Right lobe of liver (tissue), 6 donors: ENCODE measurements around the gene GAB1. TPM values are rescaled to one million over a fixed set of nuclear protein-coding genes. Genes with fewer than 3 reads are reported as not detected.
A peak's percentile ranks its signal among the peaks of the same experiment; 100 is the strongest.
"Not testable (repeated sequence)": the region's sequence is repeated elsewhere in the genome, so short reads cannot be mapped to it uniquely, and the experiment has no call there.

Source experiments
- ATAC-seq, 4 donors: fragments of 200-7000 bp; cut with Tn5 transposase; one replicate each; pipeline ENCODE4 v1.9.1; 2020; ENCODE audit warnings: mild to moderate bottlenecking in 4 of 4, moderate library complexity in 4 of 4
- DNase-seq, 3 donors: peaks; one replicate each; pipeline ENCODE4 v3.0.0-alpha.2; 2020
- H3K27ac ChIP-seq, 3 donors: fragments of 200-600 bp; one replicate each; pipeline ENCODE4 v1.8.0; 2022
- H3K27me3 ChIP-seq, 2 donors: fragments of 200-600 bp; one replicate each; pipeline ENCODE4 v1.8.0; 2022
- H3K36me3 ChIP-seq, 4 donors: fragments of 200-600 bp; sonication (generic) in 1 of 4; one replicate each; pipeline versions ENCODE4 v1.5.1 to v1.8.0; 2017 to 2022; ENCODE audit warnings: control low read depth in 1 of 4
- H3K4me1 ChIP-seq, 4 donors: fragments of 200-600 bp; sonication (generic) in 1 of 4; one replicate each; pipeline versions ENCODE4 v1.5.1 to v1.8.0; 2017 to 2022; ENCODE audit warnings: control low read depth in 1 of 4
- H3K4me3 ChIP-seq, 3 donors: fragments of 200-600 bp; one replicate each; pipeline ENCODE4 v1.8.0; 2022
- H3K9me3 ChIP-seq, 4 donors: fragments of 200-600 bp; sonication (generic) in 1 of 4; one replicate each; pipeline versions ENCODE4 v1.5.1 to v1.8.0; 2017 to 2022; ENCODE audit warnings: control low read depth in 1 of 4
- POLR2A ChIP-seq: fragments of 450-650 bp; IDR thresholded peaks from one replicate; pipeline ENCODE4 v1.6.1; 2017; ENCODE audit warnings: antibody characterized with exemption, mild to moderate bottlenecking
- WGBS: methylation state at CpG from one replicate; pipeline ENCODE4 v1.1.6; 2018; ENCODE audit warnings: low coverage, low lambda C conversion rate; ENCODE audit not compliant: insufficient coverage; ENCODE audit errors: missing lambda C conversion rate; 5-methylcytosine and 5-hydroxymethylcytosine counted together
- intact Hi-C, 2 donors: fragments of 100-400 bp; cut with DNase I; formaldehyde crosslinking; loops; one replicate each; pipeline versions ENCODE4 v1.11.2 to v1.14.1; 2022
- total RNA-seq, 6 experiments: library from RNA; depleted of rRNA in 2 of 6; stranded (reverse); fragments of >200 nt in 2 of 6; fragmentation: NEBNext Ultra II Directional in 3 of 6; extraction: Animal tissue kit (Norgen Biotek cat#: 25700) in 3 of 6; gene quantifications; one replicate each; pipeline versions ENCODE4 v1.1.0 to v1.2.4, GENCODE V29; 2016 to 2023
- TF ChIP-seq, protein P1 (sequence below), 4 donors: fragments of 200-600 bp in 3 of 4; fragments of 450-650 bp in 1 of 4; IDR thresholded peaks; one replicate each; pipeline versions ENCODE4 v1.5.1 to v1.8.0; 2016 to 2022; ENCODE audit warnings: antibody characterized with exemption in 4 of 4, mild to moderate bottlenecking in 2 of 4
- donor health status: DM: no; HTN: yes; CAD: no.
- donor health status: DM: no; HTN: no; CAD: no.
- donor health status: DM: no; HTN: no; CAD: no.
- donor health status: DM: no; HTN: yes; CAD: no.
- donor health status: DM: no; HTN: yes; CAD: no.

Gene GAB1
- total RNA-seq, 6 experiments from 2014 or later: 7.0 to 13.0 (median 9.7) TPM

DNA sequence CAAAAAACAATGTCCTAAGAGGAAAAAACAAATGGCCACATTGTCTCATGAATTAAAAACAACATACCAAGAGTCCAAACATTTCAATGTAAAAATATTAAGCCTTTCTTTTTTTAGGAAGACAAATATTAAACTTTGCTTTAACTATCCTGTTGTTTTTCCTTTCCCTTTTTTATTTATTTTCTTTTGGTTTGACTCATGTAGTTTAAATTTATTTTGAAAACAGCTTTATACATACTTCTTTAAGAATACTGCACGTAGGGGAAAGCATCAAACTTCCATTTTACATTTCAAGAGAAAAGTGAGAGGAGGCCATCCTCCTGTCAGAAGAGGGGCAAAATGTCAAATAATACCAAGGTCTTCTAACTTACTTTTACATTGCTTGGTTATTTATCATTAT is 8.7 kb downstream of the GAB1 start:
- ATAC-seq (no peak), DNase-seq (no peak)
- intact Hi-C loops: no loop called here
- no peak overlapping the region for H3K4me3 ChIP-seq
- H3K4me1 ChIP-seq: peaks cover 0 to 11% (median 2%) of the 10 kb centered on the region in 4 donors
- 69% methylated on average over 1 of the region's 1 CpG for WGBS
- no peaks in the 10 kb centered on the region for H3K36me3 ChIP-seq
- H3K27ac ChIP-seq: no peak overlapping the region
- TF ChIP-seq, protein P1, sequence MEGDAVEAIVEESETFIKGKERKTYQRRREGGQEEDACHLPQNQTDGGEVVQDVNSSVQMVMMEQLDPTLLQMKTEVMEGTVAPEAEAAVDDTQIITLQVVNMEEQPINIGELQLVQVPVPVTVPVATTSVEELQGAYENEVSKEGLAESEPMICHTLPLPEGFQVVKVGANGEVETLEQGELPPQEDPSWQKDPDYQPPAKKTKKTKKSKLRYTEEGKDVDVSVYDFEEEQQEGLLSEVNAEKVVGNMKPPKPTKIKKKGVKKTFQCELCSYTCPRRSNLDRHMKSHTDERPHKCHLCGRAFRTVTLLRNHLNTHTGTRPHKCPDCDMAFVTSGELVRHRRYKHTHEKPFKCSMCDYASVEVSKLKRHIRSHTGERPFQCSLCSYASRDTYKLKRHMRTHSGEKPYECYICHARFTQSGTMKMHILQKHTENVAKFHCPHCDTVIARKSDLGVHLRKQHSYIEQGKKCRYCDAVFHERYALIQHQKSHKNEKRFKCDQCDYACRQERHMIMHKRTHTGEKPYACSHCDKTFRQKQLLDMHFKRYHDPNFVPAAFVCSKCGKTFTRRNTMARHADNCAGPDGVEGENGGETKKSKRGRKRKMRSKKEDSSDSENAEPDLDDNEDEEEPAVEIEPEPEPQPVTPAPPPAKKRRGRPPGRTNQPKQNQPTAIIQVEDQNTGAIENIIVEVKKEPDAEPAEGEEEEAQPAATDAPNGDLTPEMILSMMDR (IDR thresholded peaks at IDR 0.05): no peak
- TF ChIP-seq POLR2A: no peak
- no peaks in the 10 kb centered on the region for H3K27me3 ChIP-seq
- no peaks in the 10 kb centered on the region for H3K9me3 ChIP-seq

DNA sequence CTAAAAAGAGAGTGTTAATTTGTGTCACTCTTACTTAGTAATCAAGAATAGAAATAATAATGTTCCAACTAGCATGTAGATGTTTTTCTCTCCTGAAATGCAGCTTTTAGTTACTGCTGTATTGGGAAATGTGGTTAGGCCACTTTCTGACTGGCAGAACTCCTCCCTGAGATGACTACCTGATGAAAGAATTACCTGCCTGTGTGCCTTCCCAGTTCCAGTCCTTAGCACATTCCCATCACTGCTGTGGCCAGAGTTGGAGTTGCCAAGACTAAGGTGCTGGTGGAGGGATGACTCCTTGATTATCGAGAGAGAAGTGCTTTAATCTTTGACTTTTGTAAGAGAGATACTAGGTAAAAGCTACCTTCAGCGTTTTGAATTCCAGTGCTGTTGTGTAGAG is 9.5 kb downstream of the GAB1 start:
- intact Hi-C loops: no loop called here
- H3K36me3 ChIP-seq: no peaks in the 10 kb centered on the region
- no peaks in the 10 kb centered on the region for H3K27me3 ChIP-seq
- no peak for TF ChIP-seq POLR2A
- TF ChIP-seq, protein P1 (IDR thresholded peaks at IDR 0.05): no peak
- H3K9me3 ChIP-seq: no peaks in the 10 kb centered on the region
- H3K4me3 ChIP-seq: no peak overlapping the region
- peak in 2 of 4 donors; percentile 32 to 79 for ATAC-seq
- 72% methylated on average over 2 of the region's 2 CpGs for WGBS
- H3K27ac ChIP-seq: no peak overlapping the region
- DNase-seq: no peak
- H3K4me1 ChIP-seq: peaks cover 0 to 11% (median 2%) of the 10 kb centered on the region in 4 donors

DNA sequence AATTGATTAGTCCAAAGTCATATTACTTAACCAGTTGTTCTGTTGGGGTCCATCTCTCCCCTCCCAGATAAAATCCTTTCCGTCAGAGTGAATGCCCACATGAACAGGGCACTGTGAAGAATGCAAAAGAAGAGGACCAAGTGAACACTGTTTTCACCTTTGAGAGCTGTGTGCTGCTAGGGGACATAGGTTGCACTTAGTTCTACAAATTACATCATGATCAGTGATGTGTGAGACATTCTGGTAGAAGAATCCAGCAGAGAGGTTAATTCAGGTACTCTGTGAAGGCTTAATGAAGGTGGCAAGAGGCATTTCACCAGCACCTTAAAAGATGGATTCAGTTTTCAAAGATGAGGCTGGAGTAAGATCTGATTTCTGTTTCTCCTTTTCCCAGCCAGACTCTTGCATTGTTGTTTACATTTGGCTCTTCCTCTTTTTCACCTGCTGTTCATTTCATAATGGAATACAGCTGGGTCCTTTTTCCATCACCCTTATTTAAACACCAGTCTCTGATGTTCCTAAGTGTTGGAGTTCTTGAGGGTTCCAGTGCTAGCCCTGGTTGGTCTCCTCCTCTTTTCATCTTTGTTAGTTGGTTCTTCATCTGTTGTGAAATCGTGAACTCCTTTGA is 10.9 kb downstream of the GAB1 start:
- 75% methylated on average over 2 of the region's 2 CpGs for WGBS
- ATAC-seq: peak in 1 of 4 donors; percentile 38
- no peak for TF ChIP-seq POLR2A
- TF ChIP-seq, protein P1 (IDR thresholded peaks at IDR 0.05): no peak
- DNase-seq: no peak
- H3K27me3 ChIP-seq: no peaks in the 10 kb centered on the region
- H3K4me1 ChIP-seq: peaks cover 0 to 19% (median 7%) of the 10 kb centered on the region in 4 donors
- H3K4me3 ChIP-seq: no peak overlapping the region
- no peaks in the 10 kb centered on the region for H3K36me3 ChIP-seq
- H3K9me3 ChIP-seq: no peaks in the 10 kb centered on the region
- intact Hi-C loops: no loop called here
- H3K27ac ChIP-seq: peak overlapping the region in 1 of 3 donors; percentile 3

DNA sequence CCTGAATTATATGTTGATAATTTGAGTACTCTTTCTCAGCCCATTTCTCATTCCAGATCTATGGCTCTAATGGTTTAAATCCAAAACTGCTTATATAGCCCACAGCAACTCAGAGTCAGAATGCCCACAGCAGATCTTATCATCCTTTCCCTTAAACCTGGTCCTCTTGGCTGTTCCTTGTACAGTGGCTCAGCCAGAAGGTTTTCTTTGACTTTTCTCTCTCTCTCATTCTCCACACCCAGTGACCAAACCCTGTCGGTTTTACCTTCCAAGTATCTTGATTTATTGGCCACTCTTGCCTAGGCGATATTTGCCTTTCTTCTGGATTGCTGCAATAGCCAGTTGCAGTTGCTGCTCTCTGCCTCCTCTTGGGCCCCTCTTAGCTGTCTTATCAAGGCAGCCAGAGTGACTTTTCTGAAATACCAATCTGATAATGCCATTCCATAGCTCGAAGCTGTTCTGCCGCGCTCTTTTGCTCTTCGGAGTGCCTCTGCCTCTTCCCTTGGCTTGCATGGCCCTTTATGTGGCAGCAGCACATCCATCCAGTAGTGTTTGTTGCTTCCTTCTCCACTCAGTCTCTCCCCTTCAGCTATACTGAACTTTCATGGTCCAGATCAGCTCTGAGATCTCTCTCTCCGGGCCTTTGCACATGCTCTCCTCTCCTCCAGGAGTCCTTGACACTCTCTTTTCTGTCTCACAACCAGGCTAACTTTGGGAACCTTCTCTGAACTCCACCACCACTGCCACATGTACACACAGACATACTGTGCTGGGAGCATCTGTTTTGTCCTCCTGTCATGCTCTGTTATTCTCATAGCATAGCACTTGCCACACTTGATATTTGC is 11.8 kb downstream of the GAB1 start:
- DNase-seq (no peak), ATAC-seq (no peak)
- WGBS: 83% methylated on average over 7 of the region's 7 CpGs
- Histone ChIP-seq H3K4me3 (no peak overlapping the region), H3K9me3 (no peaks in the 10 kb centered on the region), H3K27me3 (no peaks in the 10 kb centered on the region), H3K36me3 (no peaks in the 10 kb centered on the region), H3K27ac (no peak overlapping the region), H3K4me1 (peaks cover 0 to 19% (median 7%) of the 10 kb centered on the region in 4 donors)
- TF ChIP-seq, protein P1 (IDR thresholded peaks at IDR 0.05): no peak
- no peak for TF ChIP-seq POLR2A
- intact Hi-C loops: no loop called here

DNA sequence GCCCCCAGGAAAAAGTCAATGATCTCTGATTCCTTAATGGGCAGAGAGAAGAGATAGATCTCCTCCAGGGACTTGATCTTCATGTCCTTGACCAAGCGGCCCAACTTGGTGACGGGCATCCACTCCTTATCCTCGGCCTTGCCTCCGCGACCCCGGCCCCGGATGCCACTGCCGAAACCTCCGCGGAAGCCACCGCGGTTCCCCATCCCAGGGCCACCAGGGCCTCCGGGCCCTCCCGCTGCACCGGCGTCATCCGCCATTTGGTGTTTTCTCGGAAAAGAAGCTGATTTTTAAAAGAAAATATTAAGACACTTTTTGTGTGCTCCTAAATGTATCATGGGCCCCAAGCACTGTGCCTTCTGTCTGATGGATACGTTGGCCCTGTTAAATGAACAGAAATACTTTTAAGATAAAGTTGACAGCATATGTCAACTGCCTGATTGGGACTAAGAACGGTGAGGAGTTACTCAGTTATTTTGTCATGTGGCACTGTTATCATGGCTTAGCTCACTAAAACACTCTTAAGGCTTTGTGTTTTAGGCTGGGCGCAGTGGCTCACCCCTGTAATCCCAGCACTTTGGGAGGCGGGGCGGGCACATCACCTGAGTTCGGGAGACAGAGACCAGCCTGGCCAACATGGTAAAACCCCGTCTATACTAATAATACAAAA is 13.3 kb downstream of the GAB1 start:
- WGBS: 80% methylated on average over 3 of the region's 25 CpGs
- H3K27ac ChIP-seq, H3K4me3 ChIP-seq, intact Hi-C loops, ATAC-seq, H3K36me3 ChIP-seq, H3K9me3 ChIP-seq, DNase-seq, H3K27me3 ChIP-seq: not testable (repeated sequence)
- peaks cover 0 to 19% (median 7%) of the 10 kb centered on the region in 4 donors for H3K4me1 ChIP-seq
